Endometrial microvascular endothelial cells (primary cell): Measurements from ENCODE around the gene SH2D7. TPM values are rescaled to one million over a fixed set of nuclear protein-coding genes. Genes with fewer than 3 reads are reported as not detected.

Experiments
- in situ Hi-C: cut with HindIII; loops from 2 replicates; pipeline ENCODE4 v1.10.0; 2017; ENCODE audit warnings: low sequenced_read_pairs, low pct_unique_long_range_greater_than_20kb; ENCODE audit errors: inconsistent ontology term
- total RNA-seq: library from RNA; depleted of rRNA; stranded (reverse); fragments of >200 nt; gene quantifications from one replicate; pipeline ENCODE4 v1.2.3, GENCODE V29; 2015; ENCODE audit errors: inconsistent ontology term

SH2D7 gene
- total RNA-seq, 1 donor from 2014 or later: not detected

DNA sequence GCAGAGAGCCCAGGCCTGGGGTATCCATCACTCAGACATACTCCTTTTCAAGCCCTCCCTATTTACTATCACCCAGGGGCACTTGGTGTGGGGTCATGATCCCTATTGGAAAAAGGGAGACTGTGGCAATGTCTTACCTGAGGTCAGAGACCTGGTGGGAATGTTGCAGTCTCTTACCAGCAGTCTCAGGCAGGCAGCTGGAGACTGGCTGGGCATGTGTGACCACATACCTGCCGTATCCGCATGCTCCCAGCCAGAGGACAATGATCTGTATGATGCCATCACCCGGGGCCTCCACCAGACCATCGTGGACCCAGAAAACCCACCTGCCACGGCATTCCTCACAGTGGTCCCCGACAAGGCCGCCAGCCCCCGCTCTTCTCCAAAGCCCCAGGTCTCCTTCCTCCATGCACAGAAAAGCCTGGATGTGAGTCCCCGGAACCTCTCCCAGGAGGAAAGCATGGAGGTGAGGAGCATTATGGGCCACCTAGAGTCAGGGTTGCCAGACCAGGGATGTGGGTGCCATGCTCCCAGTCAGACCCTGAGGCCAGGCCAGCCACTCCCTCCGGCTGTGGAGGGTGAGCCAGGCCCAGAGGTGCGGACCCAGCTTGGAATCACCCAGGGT is 5.9 kb downstream of the SH2D7 start:
- in situ Hi-C loops: no loop called here

DNA sequence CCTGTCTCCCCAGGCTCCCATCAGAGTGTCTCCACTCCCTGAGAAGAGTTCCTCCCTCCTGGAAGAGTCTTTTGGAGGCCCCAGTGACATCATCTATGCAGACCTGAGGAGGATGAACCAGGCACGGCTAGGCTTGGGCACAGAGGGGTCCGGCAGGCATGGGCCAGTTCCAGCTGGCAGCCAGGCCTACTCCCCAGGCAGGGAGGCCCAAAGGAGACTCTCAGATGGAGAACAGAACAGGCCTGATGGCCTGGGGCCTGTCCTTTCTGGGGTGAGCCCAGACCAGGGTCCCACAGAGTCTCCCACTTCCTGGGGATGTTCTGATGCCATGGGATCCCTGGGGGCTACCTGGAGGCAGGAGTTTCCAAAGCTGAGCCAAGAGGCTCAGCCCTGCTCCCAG is 8.5 kb downstream of the SH2D7 start:
- in situ Hi-C loops: no loop called here

DNA sequence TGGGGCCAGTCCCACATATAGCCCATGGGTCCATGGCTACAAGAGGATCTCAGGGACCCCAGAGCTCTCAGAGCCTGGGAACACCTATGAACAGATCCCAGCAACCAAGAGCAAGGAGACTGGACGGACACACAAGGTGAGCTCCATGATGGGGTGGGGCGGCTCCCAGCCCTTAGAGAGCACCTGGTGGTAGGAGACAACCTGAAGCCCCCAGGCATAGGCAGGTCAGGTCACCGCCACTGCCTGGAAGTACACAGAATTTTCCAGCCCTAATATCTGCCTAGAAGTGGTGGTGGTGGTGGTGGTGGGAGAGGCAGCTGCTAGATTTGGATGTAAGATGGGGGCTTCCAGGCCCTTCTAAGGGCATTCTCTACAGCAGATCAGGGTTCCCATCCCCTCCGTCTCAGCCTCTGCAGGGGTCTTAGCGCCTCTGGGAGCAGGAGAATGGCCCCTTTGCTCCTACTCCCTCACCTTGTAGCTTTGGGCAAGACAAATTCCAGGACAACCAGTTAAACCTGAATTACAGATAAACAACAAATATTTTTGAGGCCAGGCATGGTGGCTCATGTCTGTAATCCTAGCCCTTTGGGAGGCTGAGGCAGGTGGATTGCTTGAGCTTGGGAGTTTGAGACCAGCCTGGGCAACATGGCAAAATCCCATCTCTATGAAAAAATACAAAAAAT is 9.2 kb downstream of the SH2D7 start:
- in situ Hi-C loops: no loop called here

DNA sequence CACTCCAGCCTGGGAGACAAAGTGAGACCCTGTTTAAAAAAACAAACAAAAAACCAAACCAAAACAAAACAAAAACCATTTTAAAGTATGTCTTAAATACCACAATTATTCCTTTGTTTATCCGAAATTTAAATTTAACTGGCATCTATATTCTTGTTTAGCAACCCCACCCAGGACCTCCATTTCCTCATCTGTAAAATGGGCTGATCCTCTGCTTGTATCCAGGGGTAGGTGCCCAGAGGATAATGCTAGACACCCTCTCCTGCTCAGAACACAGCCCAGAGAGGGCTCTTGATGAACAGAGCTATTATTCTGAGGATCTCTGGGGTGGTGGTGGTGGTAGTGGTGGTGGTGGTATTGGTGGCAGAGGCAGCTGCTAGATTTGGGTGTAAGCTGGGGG is 9.8 kb downstream of the SH2D7 start:
- in situ Hi-C loops: no loop called here

DNA sequence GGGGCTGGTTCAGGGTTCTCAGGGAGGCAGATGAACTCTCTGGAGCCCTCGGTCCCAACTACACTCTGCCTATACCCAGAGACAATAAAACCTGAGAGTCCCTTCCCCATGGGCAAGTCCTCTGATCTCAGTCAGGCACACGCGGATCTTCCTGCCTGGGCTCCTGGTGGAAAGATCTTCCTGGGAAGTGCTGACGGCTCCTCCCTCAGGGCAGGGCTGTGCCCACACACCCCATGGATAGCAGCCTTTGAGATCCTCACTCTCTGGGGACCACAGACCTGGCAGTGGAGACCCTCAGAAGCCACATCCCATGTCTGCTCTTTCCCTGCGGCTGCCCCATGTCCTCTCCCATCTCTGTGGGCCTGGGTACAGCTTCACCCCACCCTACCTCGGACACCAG is 10.4 kb downstream of the SH2D7 start:
- in situ Hi-C loops: no loop called here

DNA sequence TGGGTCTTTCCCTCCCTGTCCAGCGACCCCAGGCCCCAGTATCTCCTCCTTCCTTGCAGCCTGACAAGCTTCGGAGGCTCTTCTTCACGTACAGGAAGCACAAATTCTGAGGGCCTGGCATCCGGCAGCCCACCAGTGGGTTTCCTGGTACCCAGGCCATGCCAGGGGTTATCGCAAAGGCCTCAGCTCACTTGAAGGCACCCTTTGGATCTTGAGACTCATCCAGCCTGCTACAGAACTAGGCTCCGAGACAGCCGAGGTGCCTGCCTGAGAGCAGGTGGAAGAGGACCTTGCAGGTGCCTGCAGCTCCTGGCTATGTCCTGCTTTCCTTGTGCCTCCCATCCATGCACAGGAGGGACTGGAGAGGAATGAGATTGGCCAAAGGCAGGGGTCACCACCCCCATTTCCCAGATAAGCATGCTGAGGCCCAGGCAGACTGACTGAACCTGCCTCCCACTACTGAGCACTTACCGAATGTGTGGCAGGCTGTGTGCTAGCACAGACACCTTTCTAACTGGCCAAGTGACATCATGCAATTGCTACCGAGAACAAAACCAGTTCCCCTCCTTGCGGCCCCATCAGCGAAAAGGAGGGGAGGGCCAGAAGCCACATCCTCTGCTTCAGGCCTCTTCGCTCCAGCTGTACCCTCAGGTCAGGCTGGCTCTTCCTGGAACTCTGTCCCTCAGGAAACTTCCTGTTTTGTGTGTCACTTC is 11.2 kb downstream of the SH2D7 start:
- in situ Hi-C loops: no loop called here

DNA sequence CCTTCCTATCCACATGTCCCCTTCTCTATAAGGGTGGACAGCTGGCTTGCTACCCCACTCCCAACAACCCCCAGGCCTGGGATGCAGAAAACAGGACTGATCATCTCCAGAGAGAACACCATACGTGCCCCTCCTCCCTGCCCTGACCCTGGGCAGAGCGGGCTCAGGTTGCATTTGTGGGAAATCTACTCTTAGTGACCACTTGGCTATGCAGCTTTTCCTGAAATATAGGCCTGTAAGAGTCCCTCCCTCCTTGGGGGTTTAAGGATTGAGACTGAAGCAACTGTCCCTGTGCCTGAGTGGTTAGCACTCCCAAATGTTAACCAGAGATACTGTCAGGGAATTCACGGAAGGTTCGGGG is 11.7 kb downstream of the SH2D7 start:
- in situ Hi-C loops: no loop called here

DNA sequence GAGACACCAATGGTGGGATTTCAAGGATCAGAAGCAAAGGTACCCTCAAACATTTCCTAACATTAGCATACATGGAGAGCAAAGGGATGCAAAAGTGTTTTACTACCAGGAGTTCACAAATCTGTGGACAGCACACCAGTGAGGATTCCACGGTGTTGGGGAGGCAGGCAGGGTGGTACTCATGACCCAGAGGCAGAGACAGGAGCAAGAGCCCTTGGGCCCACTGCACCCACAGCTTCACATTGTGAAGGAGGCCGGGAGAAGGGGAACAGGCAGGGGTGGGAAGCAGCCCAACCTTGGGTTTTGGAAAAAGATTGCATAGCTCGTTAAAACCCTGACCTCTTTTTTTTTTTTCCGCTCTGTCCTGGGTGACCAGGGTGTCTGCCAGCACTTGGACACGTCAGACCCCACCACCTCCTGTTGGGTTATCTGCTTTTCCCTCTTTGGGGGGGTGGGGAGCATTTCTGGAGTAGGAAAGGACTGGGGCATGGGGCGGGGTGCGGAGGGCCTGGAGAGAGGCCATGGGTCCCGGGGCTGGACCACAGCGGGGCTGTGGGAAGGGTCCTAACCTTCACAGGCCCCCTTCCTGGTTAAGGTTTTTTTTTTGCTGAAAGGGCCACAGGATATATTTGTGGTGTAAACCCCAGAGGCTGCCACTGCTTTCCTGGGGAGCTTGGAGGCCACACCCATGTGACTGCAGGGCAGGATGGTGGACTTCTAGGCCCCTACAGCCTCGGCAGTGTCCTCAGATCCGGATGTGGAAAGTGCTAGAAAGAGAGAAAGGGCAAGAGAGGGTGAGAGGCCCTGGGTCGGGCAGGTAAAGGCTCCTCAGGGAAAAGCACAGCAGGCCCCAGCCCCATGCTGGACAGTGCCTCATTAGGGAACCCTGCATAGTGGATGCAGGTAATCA is 12.5 kb downstream of the SH2D7 start:
- in situ Hi-C loops: no loop called here

DNA sequence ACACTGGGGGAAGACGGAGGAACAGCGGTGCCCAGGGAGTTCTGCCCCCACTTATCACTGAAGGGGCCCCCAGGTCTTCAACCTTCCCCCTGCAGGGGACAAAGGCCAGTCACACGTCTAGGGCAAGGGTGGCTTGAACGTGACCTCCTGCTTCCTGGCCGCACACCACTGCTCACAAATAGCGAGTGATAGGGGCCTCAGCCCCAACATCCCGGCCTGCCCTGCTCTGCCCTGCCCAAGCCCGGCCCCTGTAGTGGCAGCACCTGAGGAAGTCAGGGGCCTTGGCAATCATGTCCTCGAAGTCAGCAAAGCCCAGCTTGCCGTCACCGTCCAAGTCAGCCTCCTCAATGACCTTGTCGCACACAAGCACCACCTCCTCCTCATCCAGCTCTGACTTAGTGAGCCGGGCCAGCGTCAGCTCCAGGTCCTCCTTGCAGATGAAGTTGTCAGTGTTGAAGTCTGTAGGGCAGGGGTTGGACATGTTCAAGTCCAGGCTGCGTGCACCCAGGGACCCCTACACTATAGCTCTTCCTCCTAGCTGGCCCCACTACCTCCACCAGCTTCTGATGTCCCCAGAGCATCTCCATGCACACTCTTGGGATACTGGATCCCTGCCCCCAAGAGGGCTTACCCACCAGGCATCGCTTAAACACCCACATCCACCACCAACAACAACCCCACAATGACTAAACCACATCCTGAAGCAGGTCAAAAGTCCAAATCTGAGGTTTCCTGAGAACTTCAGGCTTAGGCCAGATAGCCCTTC is 13.3 kb downstream of the SH2D7 start:
- in situ Hi-C loops: no loop called here

DNA sequence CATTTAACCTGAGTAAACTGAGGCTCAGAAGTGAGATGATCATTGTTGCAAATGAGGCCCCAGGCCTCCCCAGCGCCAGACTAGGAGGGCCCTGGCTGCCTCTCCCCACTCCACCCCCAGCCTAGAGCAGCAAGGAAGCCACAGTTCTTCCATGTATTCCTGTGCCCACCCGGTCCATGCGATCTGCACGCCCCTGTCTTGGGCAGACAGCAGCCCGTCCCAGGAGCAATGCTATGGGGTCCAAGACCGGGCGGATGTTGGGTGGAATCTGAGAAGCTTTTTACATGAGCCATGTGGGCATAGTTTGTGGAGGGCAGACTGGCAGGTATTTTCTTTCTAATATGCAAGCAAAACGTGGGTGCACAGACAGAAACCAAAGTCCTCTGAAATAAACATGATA is 15.1 kb downstream of the SH2D7 start:
- in situ Hi-C loops: no loop called here

DNA sequence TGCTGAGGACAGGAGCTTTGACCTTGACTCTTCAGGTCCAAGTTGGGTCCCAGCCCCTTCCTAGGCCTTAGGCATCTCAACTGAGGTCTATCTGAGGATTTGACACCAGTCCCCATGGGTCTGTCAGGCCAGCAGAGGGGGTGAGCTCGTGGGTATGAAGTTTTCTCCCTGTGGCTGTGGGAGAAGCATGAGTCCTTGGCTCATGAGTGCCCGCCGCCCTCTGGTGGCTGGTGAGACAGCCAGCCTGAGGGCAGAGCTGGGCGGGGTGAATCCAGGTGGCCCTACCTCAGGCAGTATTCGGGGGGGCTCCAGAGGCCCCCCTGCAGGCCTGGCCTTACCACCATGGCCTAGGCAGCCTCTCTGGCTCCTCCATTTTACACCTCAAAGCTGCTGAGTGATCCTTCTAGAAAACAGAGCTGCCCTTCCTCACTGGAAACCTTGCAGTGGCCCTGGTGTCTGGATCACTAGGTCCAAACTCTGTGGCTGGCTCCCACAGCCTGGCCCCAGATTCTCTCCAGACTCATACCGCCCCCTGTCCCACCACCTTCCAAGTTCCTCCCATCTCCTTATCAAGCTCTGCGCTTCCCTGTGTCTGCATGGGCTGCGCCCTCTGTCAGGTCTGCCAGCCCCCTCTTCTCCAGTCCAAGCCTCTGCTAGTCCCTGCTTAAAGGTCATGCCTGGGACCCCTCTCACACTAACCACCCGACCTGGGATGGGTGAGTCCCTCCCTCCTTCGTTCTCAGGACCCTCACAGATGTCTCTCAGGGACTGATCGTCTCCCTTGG is 16.1 kb downstream of the SH2D7 start:
- in situ Hi-C loops: no loop called here

DNA sequence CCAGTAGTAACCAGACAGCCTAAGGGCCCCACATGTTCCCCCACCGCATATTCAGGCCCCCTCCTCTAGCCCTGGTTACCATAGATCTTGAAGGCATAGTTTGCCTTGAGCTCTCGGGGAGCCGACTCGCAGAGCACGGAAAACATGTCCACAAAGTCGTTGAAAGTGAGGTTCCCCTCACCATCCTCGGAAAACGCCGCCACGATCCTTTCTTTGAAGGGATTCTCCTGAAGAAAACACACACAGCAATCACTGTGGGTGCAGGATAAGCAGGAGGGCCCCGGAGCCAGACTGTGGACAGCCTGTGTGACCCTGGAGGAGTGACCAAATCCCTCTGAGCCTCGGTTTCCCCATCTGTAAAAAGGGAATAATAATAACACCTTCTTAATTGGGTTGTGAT is 16.8 kb downstream of the SH2D7 start:
- in situ Hi-C loops: no loop called here

DNA sequence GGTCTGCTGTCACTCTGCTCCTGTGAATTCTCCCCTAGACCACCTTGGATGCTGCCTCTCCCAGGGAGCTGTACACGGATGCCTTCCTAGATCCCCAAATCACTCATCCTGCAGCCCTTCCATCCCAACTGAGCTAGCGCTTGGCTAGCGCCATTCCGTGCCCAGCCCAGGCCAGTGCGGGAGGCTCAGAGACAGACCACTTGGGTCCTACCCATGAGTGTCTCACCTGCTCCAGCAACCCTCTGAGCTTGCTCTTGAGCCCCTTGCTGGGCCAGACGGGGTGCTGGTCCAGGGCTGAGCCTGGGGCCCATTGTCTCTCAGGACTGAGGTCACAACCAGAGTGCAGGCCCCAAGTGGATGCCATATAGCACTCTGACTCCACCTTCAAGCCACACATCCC is 17.7 kb downstream of the SH2D7 start:
- in situ Hi-C loops: no loop called here

DNA sequence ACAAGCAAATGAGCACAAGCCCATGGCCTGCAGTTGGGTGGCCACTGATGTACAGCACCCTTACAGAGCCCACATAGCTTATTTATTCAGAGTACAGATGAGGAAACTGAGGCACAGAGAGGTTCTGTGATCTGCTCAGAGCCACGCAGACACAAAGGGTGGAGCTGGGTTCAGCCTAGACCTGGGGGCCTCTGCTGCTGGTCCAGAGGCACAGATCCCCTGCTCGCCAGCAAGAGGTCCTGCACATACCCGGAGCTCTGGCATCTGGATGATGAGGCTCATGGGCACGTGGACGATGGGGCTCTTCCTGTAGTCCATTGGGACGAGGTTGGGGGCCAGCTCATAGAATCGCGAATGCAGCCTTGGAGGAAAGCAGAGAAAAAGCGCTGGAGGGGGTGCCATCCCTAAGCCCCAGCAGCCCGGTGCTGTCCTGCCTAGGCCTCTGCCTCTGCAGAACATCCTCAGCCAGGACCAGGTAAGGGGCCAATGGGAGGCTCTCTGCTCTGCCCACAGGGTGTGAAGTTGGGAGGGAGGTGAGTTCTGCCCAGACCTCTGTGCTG is 18.6 kb downstream of the SH2D7 start:
- in situ Hi-C loops: no loop called here

DNA sequence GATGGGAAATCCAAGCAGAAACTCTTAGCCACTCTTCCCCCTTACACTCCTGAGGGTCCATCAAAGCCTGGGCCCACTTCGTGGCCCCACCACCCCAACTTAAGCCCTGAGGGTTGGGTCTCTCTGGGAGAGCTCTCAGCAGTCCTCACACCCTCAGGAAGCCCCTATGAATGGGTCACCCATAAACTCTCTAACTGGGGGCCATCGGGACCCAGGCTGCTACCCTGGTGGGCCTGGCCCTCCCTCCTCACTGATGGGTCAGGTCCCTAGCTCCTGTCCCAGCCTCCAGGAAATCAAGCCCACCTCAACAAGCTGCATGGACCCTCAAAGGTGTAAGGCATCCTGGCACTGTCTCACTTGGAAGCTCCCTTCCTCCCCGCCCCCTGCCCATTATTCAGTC is 19.4 kb downstream of the SH2D7 start:
- in situ Hi-C loops: no loop called here

DNA sequence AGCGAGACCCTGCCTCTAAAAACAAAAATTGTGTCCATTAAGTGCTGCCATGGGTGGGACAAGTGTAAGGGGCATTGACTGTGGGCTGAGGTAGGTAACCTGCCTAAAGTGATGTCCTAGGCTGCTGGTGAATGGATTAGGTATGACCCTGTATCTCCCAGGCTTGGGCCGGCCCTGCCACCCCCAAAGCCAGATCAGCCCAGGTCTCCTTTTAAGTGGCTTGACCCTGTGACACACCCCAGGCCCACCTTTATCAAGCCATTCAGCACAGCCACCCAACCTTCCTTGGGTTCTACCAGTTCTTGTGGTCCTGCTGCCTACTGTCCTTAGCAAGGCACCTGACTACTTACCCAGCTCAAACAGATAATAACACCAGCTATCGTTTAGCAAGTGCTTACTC is 20.2 kb downstream of the SH2D7 start:
- in situ Hi-C loops: no loop called here

DNA sequence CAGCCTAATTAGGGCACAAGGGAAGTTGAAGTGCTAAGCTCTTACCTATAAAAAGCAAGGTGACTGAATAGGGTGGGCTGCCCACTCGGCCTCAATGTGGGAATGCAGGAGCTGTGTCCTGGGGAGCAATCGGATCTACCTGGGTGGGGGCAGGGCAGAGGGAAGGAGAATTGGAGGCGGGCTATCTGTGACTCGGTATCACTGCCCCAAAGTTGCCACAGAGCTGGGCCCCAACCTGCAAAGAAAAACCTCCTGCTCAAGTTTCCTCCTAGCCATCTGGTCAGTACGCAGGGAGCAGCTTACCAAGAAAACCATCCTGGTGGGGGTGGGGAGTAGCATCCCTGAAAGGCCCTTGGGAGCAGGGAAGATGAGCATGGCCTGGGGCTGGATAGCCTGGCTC is 28.2 kb downstream of the SH2D7 start:
- in situ Hi-C loops: no loop called here

DNA sequence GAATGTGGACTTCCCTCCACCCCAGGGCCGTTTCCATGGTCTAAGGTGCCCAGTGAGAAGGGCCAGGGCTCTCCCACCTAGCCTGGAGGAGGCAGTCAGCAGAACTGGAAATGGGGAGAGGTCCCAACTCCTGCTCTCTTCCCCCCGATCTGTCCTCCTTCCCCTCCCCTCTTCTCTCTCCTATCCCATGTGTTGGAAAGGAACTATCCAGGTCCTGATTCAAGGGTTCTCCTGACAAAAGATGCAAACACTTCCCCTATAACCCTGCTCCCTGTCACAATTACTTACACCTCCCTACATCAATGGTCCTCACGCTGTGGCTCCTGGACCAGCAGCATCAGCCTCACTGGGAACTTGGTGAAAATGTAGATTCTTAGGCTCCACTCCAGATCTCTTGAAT is 32.9 kb downstream of the SH2D7 start:
- in situ Hi-C loops: loop anchor here (25.0 kb wide), 1 partner anchor 137 kb away; the partner anchor contains the start of gene DNAJA4
